ENCODE data around the gene SPATA24.

Gene SPATA24

GRCh38 chr5:139416651-139417050, 12.8 kb upstream of the SPATA24 start:
- TF ChIP-seq TCF12 (IDR thresholded peaks at IDR 0.05; ENCODE audit: low read depth) (no peak), TEAD4 (IDR thresholded peaks at IDR 0.05) (no peak), TAF1 (IDR thresholded peaks at IDR 0.05; ENCODE audit: low read depth) (no peak), EP300 (IDR thresholded peaks at IDR 0.05; ENCODE audit: borderline replicate concordance) (no peak), EGR1 (IDR thresholded peaks at IDR 0.05) (no peak), YY1 (IDR thresholded peaks at IDR 0.05; ENCODE audit: low read depth) (no peak), RAD21 (IDR thresholded peaks at IDR 0.05; ENCODE audit: low read depth) (no peak), NFIC (IDR thresholded peaks at IDR 0.05) (no peak), ZBTB7A (IDR thresholded peaks at IDR 0.05; ENCODE audit: low read depth) (no peak), CEBPB (IDR thresholded peaks at IDR 0.05) (no peak), FOXM1 (IDR thresholded peaks at IDR 0.05; ENCODE audit: borderline replicate concordance, low read depth) (no peak), MAX (IDR thresholded peaks at IDR 0.05) (no peak), CREB1 (IDR thresholded peaks at IDR 0.05; ENCODE audit: low read depth) (no peak)
- TF ChIP-seq, protein P1, sequence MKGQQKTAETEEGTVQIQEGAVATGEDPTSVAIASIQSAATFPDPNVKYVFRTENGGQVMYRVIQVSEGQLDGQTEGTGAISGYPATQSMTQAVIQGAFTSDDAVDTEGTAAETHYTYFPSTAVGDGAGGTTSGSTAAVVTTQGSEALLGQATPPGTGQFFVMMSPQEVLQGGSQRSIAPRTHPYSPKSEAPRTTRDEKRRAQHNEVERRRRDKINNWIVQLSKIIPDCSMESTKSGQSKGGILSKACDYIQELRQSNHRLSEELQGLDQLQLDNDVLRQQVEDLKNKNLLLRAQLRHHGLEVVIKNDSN (IDR thresholded peaks at IDR 0.05), result no peak
- TF ChIP-seq, protein P2, sequence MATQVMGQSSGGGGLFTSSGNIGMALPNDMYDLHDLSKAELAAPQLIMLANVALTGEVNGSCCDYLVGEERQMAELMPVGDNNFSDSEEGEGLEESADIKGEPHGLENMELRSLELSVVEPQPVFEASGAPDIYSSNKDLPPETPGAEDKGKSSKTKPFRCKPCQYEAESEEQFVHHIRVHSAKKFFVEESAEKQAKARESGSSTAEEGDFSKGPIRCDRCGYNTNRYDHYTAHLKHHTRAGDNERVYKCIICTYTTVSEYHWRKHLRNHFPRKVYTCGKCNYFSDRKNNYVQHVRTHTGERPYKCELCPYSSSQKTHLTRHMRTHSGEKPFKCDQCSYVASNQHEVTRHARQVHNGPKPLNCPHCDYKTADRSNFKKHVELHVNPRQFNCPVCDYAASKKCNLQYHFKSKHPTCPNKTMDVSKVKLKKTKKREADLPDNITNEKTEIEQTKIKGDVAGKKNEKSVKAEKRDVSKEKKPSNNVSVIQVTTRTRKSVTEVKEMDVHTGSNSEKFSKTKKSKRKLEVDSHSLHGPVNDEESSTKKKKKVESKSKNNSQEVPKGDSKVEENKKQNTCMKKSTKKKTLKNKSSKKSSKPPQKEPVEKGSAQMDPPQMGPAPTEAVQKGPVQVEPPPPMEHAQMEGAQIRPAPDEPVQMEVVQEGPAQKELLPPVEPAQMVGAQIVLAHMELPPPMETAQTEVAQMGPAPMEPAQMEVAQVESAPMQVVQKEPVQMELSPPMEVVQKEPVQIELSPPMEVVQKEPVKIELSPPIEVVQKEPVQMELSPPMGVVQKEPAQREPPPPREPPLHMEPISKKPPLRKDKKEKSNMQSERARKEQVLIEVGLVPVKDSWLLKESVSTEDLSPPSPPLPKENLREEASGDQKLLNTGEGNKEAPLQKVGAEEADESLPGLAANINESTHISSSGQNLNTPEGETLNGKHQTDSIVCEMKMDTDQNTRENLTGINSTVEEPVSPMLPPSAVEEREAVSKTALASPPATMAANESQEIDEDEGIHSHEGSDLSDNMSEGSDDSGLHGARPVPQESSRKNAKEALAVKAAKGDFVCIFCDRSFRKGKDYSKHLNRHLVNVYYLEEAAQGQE (IDR thresholded peaks at IDR 0.05; ENCODE audit: low read depth), result no peak

DNA sequence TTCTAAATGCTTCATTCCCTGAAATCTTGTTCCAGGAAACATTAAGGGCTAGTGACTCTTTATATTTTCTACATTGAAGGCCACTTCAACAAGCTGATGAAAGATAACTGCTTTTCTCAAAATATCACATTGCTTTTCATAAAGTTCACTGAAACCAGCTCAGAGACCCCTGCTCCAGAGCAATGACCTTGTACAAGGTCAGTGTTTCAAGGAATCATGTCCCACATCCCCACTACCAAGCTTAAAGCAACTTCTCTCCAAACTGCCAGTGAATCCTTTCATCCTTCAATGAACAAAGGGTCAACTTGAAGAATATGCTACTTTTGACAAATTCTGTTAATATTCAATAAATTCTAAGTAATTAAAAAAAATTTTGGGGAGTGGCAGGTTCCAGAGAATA, 12.0 kb upstream of the SPATA24 start:
- no peak for TF ChIP-seq RAD21 (IDR thresholded peaks at IDR 0.05; ENCODE audit: low read depth)
- TF ChIP-seq TAF1 (IDR thresholded peaks at IDR 0.05; ENCODE audit: low read depth), result no peak
- no peak for TF ChIP-seq NFIC (IDR thresholded peaks at IDR 0.05)
- TF ChIP-seq MAX (IDR thresholded peaks at IDR 0.05), result no peak
- TF ChIP-seq EP300 (IDR thresholded peaks at IDR 0.05; ENCODE audit: borderline replicate concordance), result no peak
- TF ChIP-seq EGR1 (IDR thresholded peaks at IDR 0.05), result no peak

- TF ChIP-seq YY1 (IDR thresholded peaks at IDR 0.05; ENCODE audit: low read depth), result no peak
- TF ChIP-seq CEBPB (IDR thresholded peaks at IDR 0.05), result no peak
- no peak for TF ChIP-seq TAF1 (IDR thresholded peaks at IDR 0.05; ENCODE audit: low read depth)
- no peak for TF ChIP-seq NFIC (IDR thresholded peaks at IDR 0.05)
- TF ChIP-seq ZBTB7A (IDR thresholded peaks at IDR 0.05; ENCODE audit: low read depth), result no peak
- no peak for TF ChIP-seq MAX (IDR thresholded peaks at IDR 0.05)
These were observed 11.5 kb upstream of the SPATA24 start for GRCh38 chr5:139415221-139415861.

DNA sequence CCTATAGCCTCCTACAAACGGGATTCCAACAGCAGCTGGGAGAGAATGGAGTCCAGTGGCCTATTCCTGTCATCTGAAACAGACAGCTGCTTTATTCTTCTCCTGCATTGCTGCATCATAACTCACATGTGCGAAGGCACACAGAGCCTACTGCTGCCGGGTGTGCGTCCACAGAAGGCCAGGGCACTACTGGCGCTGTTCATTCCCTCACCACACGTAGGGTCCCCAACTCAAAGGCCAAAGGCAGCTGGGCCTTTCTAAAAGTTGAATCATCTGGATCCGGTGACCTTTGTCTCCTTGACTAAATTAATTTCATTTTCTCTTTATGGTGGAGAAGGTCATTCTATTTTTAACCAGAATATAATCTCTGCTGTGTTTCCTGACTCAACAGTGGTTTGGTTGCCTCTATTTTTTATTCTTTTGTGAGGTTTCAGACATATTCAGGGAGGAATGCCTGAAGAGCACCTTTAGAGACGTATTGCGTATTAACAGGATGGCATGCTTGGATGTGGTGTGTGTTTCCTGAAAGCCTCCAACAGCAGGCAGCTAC, 10.8 kb upstream of the SPATA24 start:
- TF ChIP-seq TEAD4 (IDR thresholded peaks at IDR 0.05), result no peak
- no peak for TF ChIP-seq YY1 (IDR thresholded peaks at IDR 0.05; ENCODE audit: low read depth)
- TF ChIP-seq EGR1 (IDR thresholded peaks at IDR 0.05), result no peak
- TF ChIP-seq CREB1 (IDR thresholded peaks at IDR 0.05; ENCODE audit: low read depth), result no peak
- TF ChIP-seq TCF12 (IDR thresholded peaks at IDR 0.05; ENCODE audit: low read depth), result no peak
- TF ChIP-seq, protein P2 (IDR thresholded peaks at IDR 0.05; ENCODE audit: low read depth), result no peak
- TF ChIP-seq TAF1 (IDR thresholded peaks at IDR 0.05; ENCODE audit: low read depth), result no peak
- no peak for TF ChIP-seq RAD21 (IDR thresholded peaks at IDR 0.05; ENCODE audit: low read depth)
- TF ChIP-seq NFIC (IDR thresholded peaks at IDR 0.05), result no peak
- TF ChIP-seq FOXM1 (IDR thresholded peaks at IDR 0.05; ENCODE audit: borderline replicate concordance, low read depth), result no peak
- TF ChIP-seq ZBTB7A (IDR thresholded peaks at IDR 0.05; ENCODE audit: low read depth), result no peak
- no peak for TF ChIP-seq CEBPB (IDR thresholded peaks at IDR 0.05)
- TF ChIP-seq, protein P1 (IDR thresholded peaks at IDR 0.05), result no peak
- no peak for TF ChIP-seq EP300 (IDR thresholded peaks at IDR 0.05; ENCODE audit: borderline replicate concordance)
- TF ChIP-seq MAX (IDR thresholded peaks at IDR 0.05), result no peak

DNA sequence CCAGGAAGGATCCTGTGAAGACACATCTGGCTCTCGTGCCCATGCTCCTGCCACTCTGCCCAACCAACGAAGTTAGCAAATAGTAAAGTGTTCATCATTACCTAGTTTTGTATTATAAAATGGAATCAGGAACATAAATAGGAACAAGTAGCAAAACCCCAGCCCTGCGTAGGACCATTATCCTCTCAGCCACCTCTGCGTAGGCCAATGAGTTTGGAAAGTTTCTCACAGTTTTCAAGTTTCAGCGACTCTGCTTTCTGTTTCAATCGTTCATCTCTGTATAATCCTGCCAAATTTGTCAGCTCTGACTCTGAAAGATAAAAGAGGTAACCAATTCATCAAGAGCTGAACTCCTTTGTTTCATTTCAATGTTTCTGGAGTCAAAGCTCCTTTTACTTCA, 10.1 kb upstream of the SPATA24 start:
- no peak for TF ChIP-seq CEBPB (IDR thresholded peaks at IDR 0.05)
- TF ChIP-seq, protein P2 (IDR thresholded peaks at IDR 0.05; ENCODE audit: low read depth), result no peak
- no peak for TF ChIP-seq CREB1 (IDR thresholded peaks at IDR 0.05; ENCODE audit: low read depth)
- no peak for TF ChIP-seq EP300 (IDR thresholded peaks at IDR 0.05; ENCODE audit: borderline replicate concordance)
- no peak for TF ChIP-seq NFIC (IDR thresholded peaks at IDR 0.05)
- TF ChIP-seq TEAD4 (IDR thresholded peaks at IDR 0.05), result no peak
- no peak for TF ChIP-seq MAX (IDR thresholded peaks at IDR 0.05)
- TF ChIP-seq ZBTB7A (IDR thresholded peaks at IDR 0.05; ENCODE audit: low read depth), result no peak
- TF ChIP-seq RAD21 (IDR thresholded peaks at IDR 0.05; ENCODE audit: low read depth), result no peak
- no peak for TF ChIP-seq TAF1 (IDR thresholded peaks at IDR 0.05; ENCODE audit: low read depth)
- TF ChIP-seq, protein P1 (IDR thresholded peaks at IDR 0.05), result no peak
- no peak for TF ChIP-seq TCF12 (IDR thresholded peaks at IDR 0.05; ENCODE audit: low read depth)
- no peak for TF ChIP-seq YY1 (IDR thresholded peaks at IDR 0.05; ENCODE audit: low read depth)
- TF ChIP-seq FOXM1 (IDR thresholded peaks at IDR 0.05; ENCODE audit: borderline replicate concordance, low read depth), result no peak

Measured in Ishikawa (cell line).